Ecto neural progenitor cell (in vitro differentiated cells): Measurements from ENCODE around the gene PITX3.

Experiments used
- DNase-seq: peaks from one replicate; pipeline ENCODE4 v3.0.0-alpha.2; 2018; ENCODE audit warnings: low spot score

PITX3 gene

GRCh38 chr10:102241444-102242117 lies at the start of gene PITX3:
TSS of gene PITX3 (minus strand) at chr10:102241512. CDS start at chr10:102232080, 9,432 bp downstream.
- DNase-seq, result peak; percentile 97

GRCh38 chr10:102289840-102290239 lies 48.5 kb upstream of the PITX3 start:
- DNase-seq, result no peak

GRCh38 chr10:102289356-102289755 lies 48.0 kb upstream of the PITX3 start:
- no peak for DNase-seq

GRCh38 chr10:102287991-102288390 lies 46.7 kb upstream of the PITX3 start:
- DNase-seq, result no peak

GRCh38 chr10:102287538-102287937 lies 46.2 kb upstream of the PITX3 start:
- DNase-seq, result no peak

- DNase-seq, result no peak
These were observed 44.9 kb upstream of the PITX3 start for GRCh38 chr10:102286216-102286615.

- DNase-seq, result no peak
These were observed 43.8 kb upstream of the PITX3 start for GRCh38 chr10:102285133-102285532.

- DNase-seq, result no peak
These were observed 43.2 kb upstream of the PITX3 start for GRCh38 chr10:102284531-102284930.

- DNase-seq, result no peak
These were observed 42.6 kb upstream of the PITX3 start for GRCh38 chr10:102283890-102284289.

- DNase-seq, result no peak
These were observed 42.2 kb upstream of the PITX3 start for GRCh38 chr10:102283488-102283887.

GRCh38 chr10:102281102-102281487 lies 39.8 kb upstream of the PITX3 start:
- DNase-seq, result no peak

- DNase-seq, result no peak
These were observed 39.2 kb upstream of the PITX3 start for GRCh38 chr10:102280397-102281101.

GRCh38 chr10:102279104-102279503 lies 37.8 kb upstream of the PITX3 start:
- no peak for DNase-seq

- DNase-seq, result no peak
These were observed 34.0 kb upstream of the PITX3 start for GRCh38 chr10:102275343-102275742.

GRCh38 chr10:102274062-102274461 lies 32.8 kb upstream of the PITX3 start:
- DNase-seq, result no peak

GRCh38 chr10:102269017-102269416 lies 27.7 kb upstream of the PITX3 start:
- no peak for DNase-seq

- no peak for DNase-seq
These were observed 27.1 kb upstream of the PITX3 start for GRCh38 chr10:102268375-102268888.

GRCh38 chr10:102267748-102268147 lies 26.4 kb upstream of the PITX3 start:
- DNase-seq, result no peak

- no peak for DNase-seq
These were observed 25.4 kb upstream of the PITX3 start for GRCh38 chr10:102266670-102267069.

- DNase-seq, result no peak
These were observed 23.1 kb upstream of the PITX3 start for GRCh38 chr10:102264371-102264770.

- DNase-seq, result no peak
These were observed 21.5 kb upstream of the PITX3 start for GRCh38 chr10:102262744-102263370.

GRCh38 chr10:102261842-102262241 lies 20.5 kb upstream of the PITX3 start:
- no peak for DNase-seq

- DNase-seq, result no peak
These were observed 19.9 kb upstream of the PITX3 start for GRCh38 chr10:102261196-102261595.
